Activated gamma-delta T cell treated with Interleukin-2 at 50 U/mL for 16 hours (primary cell): Measurements from ENCODE around the gene WWOX.
A peak's percentile ranks its signal among the peaks of the same experiment; 100 is the strongest.

Experiments
- DNase-seq: peaks from one replicate; pipeline ENCODE4 v3.0.0-alpha.2; 2020

The WWOX gene

GRCh38 chr16:79093554-79093967 lies 994.1 kb downstream of the WWOX start:
- DNase-seq, result peak; percentile 10

GRCh38 chr16:79096246-79096645 lies 996.8 kb downstream of the WWOX start:
- DNase-seq, result no peak

GRCh38 chr16:79097166-79097565 lies 997.7 kb downstream of the WWOX start:
- DNase-seq, result no peak

GRCh38 chr16:79097771-79098170 lies 998.3 kb downstream of the WWOX start:
- no peak for DNase-seq

- DNase-seq, result no peak
Observed at GRCh38 chr16:79098907-79099306, 999.5 kb downstream of the WWOX start.

GRCh38 chr16:79099716-79100115 lies 1000.3 kb downstream of the WWOX start:
- no peak for DNase-seq

GRCh38 chr16:79100447-79100846 lies 1001.0 kb downstream of the WWOX start:
- no peak for DNase-seq

GRCh38 chr16:79101491-79101890 lies 1002.0 kb downstream of the WWOX start:
- DNase-seq, result no peak

GRCh38 chr16:79104567-79104966 lies 1005.1 kb downstream of the WWOX start:
- DNase-seq, result no peak

GRCh38 chr16:79107301-79107700 lies 1007.8 kb downstream of the WWOX start:
- DNase-seq, result no peak

GRCh38 chr16:79109771-79110170 lies 1010.3 kb downstream of the WWOX start:
- no peak for DNase-seq

- no peak for DNase-seq
Observed at GRCh38 chr16:79110242-79110641, 1010.8 kb downstream of the WWOX start.

GRCh38 chr16:79110953-79111352 lies 1011.5 kb downstream of the WWOX start:
- DNase-seq, result no peak

- DNase-seq, result no peak
Observed at GRCh38 chr16:79112462-79112861, 1013.0 kb downstream of the WWOX start.

- DNase-seq, result no peak
Observed at GRCh38 chr16:79113826-79114225, 1014.4 kb downstream of the WWOX start.

- DNase-seq, result no peak
Observed at GRCh38 chr16:79114759-79115158, 1015.3 kb downstream of the WWOX start.

- no peak for DNase-seq
Observed at GRCh38 chr16:79121906-79122305, 1022.5 kb downstream of the WWOX start.

GRCh38 chr16:79122343-79122742 lies 1022.9 kb downstream of the WWOX start:
- DNase-seq, result no peak

- no peak for DNase-seq
Observed at GRCh38 chr16:79124016-79124756, 1024.7 kb downstream of the WWOX start.

GRCh38 chr16:79127766-79128165 lies 1028.3 kb downstream of the WWOX start:
- DNase-seq, result no peak

GRCh38 chr16:79128706-79129105 lies 1029.3 kb downstream of the WWOX start:
- DNase-seq, result no peak

GRCh38 chr16:79130616-79131015 lies 1031.2 kb downstream of the WWOX start:
- DNase-seq, result no peak

- DNase-seq, result no peak
Observed at GRCh38 chr16:79131321-79132075, 1032.0 kb downstream of the WWOX start.

GRCh38 chr16:79132701-79133100 lies 1033.2 kb downstream of the WWOX start:
- DNase-seq, result no peak
